Myocyte (in vitro differentiated cells): Measurements from ENCODE around the gene SVEP1. TPM values are rescaled to one million over a fixed set of nuclear protein-coding genes. Genes with fewer than 3 reads are reported as not detected.

Experiments
- DNase-seq: peaks from one replicate; pipeline ENCODE4 v3.0.0-alpha.2; 2012; ENCODE audit warnings: low read depth
- total RNA-seq: library from RNA; depleted of rRNA; stranded (reverse); fragments of >200 nt; gene quantifications from 2 replicates; pipeline ENCODE4 v1.2.3, GENCODE V29; 2014

The SVEP1 gene
- total RNA-seq, 1 donor from 2014 or later, result 3.6 TPM

- DNase-seq, result no peak
Observed at GRCh38 chr9:110327716-110328115, 251.8 kb downstream of the SVEP1 start.

GRCh38 chr9:110323818-110324217 lies 255.7 kb downstream of the SVEP1 start:
- no peak for DNase-seq

- peak; percentile 17 for DNase-seq
Observed at GRCh38 chr9:110320651-110321445, 258.7 kb downstream of the SVEP1 start.

DNA sequence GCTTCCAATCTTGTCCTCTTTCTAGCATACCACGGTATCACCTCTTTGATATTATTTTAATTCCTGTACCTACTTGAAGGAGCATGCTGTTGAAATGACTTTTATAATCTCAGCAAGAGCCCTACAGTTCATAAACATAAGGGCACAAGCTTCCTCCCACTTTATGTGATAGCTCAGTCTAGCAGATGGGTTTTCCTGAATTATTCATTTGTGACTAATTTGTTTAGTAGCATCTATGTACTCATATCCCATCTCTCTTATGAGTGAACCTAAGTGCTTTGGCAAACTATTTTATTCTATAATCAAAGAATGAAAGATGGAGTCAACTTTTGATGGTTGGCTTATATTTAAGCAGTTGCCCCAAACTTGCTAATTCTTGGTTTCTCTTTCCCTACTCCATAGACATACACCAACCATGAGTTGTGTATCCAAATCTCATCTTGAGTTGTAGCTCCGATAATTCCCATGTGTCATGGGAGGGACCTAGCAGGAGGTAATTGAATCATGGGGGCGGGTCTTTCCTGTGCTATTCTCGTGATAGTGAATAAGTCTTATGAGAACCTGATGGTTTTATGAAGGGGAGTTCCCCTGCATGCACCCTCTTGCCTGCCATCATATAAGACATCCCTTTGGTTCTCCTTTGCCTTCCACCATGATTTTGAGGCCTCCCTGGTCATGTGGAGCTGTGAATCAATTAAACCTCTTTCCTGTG lies 259.6 kb downstream of the SVEP1 start:
- no peak for DNase-seq

DNA sequence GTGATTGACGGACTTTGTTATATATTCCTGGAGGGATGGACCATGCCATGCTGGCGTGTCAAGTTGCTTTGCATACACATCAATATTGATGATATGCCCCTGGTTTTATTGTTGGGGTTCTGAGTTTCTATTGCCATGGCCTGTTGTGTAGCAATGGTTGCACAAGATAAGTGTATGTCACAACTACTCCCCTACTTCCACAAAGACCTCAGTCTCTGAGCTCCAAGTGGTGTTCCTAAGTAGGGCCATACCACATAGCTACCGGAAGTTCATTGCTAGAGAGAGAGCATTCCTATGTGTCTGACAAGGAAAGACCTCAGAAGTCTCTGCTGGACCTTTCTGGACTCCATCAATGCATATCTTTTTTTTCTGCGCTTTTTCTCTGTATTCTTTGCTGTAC lies 261.6 kb downstream of the SVEP1 start:
- no peak for DNase-seq

- no peak for DNase-seq
Observed at GRCh38 chr9:110316261-110317075, 263.1 kb downstream of the SVEP1 start.

Other genes with a start within 250 kb of the SVEP1 start
- not detected in 2 replicates for gene TXNDC8, start 241.9 kb downstream of the SVEP1 start, total RNA-seq
- gene MUSK, start 89.0 kb upstream of the SVEP1 start, total RNA-seq, result 124 and 139 TPM in 2 replicates